Osteocyte (in vitro differentiated cells): Measurements from ENCODE around the gene ANKRD12. TPM values are rescaled to one million over a fixed set of nuclear protein-coding genes. Genes with fewer than 3 reads are reported as not detected.

Source experiments
- DNase-seq: peaks from one replicate; pipeline ENCODE4 v3.0.0; 2021; ENCODE audit warnings: mixed read lengths; ENCODE audit not compliant: unreplicated experiment; ENCODE audit errors: extremely low spot score
- H3K27ac Mint-ChIP-seq: one replicate; pipeline ENCODE4 v1.8.0; 2021; ENCODE audit warnings: mild to moderate bottlenecking, mixed read lengths; ENCODE audit not compliant: unreplicated experiment
- H3K27me3 Mint-ChIP-seq: one replicate; pipeline ENCODE4 v1.8.0; 2021; ENCODE audit warnings: mixed read lengths; ENCODE audit not compliant: unreplicated experiment
- H3K36me3 Mint-ChIP-seq: one replicate; pipeline ENCODE4 v1.8.0; 2021; ENCODE audit warnings: mixed read lengths; ENCODE audit not compliant: unreplicated experiment
- H3K4me1 Mint-ChIP-seq: one replicate; pipeline ENCODE4 v1.8.0; 2021; ENCODE audit warnings: mixed read lengths; ENCODE audit not compliant: unreplicated experiment
- H3K4me3 Mint-ChIP-seq: one replicate; pipeline ENCODE4 v1.8.0; 2021; ENCODE audit warnings: mild to moderate bottlenecking, moderate library complexity, mixed read lengths; ENCODE audit not compliant: unreplicated experiment
- H3K9me3 Mint-ChIP-seq: one replicate; pipeline ENCODE4 v1.8.0; 2021; ENCODE audit warnings: mixed read lengths; ENCODE audit not compliant: unreplicated experiment
- total RNA-seq: library from RNA; stranded (reverse); gene quantifications from 2 replicates; pipeline ENCODE4 v1.2.1, GENCODE V29; 2021
- TF ChIP-seq, protein P1 (sequence below): fragments of 200-600 bp; sonication (generic); IDR thresholded peaks from 2 replicates; pipeline ENCODE4 v1.5.0; 2021; ENCODE audit warnings: antibody characterized with exemption, mild to moderate bottlenecking, moderate library complexity

The ANKRD12 gene
- total RNA-seq, 1 donor from 2014 or later = 40.0 TPM

DNA sequence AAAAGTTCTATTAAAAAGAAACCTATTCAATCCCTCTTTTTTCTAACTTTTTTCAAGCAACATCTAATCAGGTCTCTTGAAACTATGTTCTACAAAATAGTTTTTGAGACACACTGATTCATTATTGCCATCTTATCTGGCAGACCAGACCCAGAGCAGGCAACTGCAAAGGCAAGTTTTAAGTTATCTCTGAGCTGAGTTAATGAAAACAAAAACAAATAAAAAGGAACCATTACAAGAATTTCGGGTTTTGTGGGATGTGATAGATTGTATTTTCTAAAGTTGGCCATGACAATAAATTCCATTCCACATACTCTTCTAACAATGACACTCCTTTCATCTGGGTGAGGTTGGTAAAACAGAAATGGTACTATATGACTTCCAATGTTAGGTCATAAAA, 182.8 kb downstream of the ANKRD12 start:
- Mint-ChIP-seq H3K4me3 (no peak overlapping the region), H3K36me3 (peaks cover 4% of the 10 kb centered on the region), H3K27ac (no peak overlapping the region), H3K9me3 (peaks cover 3% of the 10 kb centered on the region), H3K4me1 (peaks cover 3% of the 10 kb centered on the region), H3K27me3 (no peaks in the 10 kb centered on the region)
- TF ChIP-seq, protein P1, sequence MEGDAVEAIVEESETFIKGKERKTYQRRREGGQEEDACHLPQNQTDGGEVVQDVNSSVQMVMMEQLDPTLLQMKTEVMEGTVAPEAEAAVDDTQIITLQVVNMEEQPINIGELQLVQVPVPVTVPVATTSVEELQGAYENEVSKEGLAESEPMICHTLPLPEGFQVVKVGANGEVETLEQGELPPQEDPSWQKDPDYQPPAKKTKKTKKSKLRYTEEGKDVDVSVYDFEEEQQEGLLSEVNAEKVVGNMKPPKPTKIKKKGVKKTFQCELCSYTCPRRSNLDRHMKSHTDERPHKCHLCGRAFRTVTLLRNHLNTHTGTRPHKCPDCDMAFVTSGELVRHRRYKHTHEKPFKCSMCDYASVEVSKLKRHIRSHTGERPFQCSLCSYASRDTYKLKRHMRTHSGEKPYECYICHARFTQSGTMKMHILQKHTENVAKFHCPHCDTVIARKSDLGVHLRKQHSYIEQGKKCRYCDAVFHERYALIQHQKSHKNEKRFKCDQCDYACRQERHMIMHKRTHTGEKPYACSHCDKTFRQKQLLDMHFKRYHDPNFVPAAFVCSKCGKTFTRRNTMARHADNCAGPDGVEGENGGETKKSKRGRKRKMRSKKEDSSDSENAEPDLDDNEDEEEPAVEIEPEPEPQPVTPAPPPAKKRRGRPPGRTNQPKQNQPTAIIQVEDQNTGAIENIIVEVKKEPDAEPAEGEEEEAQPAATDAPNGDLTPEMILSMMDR = no peak
- DNase-seq = no peak

DNA sequence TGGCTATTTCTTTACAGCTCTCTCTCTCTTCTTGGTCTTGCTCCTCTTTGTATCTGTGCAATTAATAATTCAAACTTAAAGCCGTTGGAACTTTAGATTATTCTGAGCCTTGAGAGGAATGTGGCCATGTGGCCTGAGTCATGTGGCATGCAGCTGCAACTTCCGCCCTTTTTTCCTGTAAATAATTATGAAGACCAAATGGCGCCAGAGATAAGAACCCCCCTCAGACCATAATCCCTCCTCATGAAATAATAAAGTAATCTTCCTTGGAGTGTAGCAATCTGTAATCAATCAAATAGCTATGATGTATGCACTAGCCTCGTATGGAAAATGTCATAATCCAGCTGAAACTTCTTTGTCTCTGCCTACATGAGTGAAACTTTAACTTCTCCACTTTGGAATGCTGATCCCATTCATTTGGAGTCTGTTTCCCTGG, 184.5 kb downstream of the ANKRD12 start:
- no peak for DNase-seq
- Mint-ChIP-seq H3K9me3 (peaks cover 3% of the 10 kb centered on the region), H3K27me3 (no peaks in the 10 kb centered on the region), H3K27ac (no peak overlapping the region), H3K4me1 (peaks cover 3% of the 10 kb centered on the region), H3K4me3 (no peak overlapping the region), H3K36me3 (peaks cover 4% of the 10 kb centered on the region)
- TF ChIP-seq, protein P1 = no peak

DNA sequence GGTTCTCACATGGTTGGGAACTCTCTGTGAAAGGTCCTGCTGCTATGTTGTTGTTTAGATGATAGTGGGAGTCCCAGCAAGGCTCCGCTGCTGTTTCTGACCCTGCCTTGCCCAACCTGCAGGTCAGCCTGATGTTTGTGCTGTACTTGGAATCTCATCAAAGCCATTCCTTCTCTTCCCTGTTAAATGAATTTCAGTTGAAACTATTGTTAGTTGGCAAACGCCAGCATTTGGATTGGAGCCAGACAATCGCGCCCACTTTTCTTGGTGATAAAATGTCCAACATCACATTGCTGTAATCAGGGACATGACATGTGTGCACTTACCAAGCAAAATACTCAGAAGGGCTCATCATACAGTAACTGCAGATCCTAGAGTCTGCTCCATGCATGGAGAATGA, 185.2 kb downstream of the ANKRD12 start:
- no peak for DNase-seq
- Mint-ChIP-seq H3K9me3 (peaks cover 3% of the 10 kb centered on the region), H3K4me1 (peaks cover 3% of the 10 kb centered on the region), H3K4me3 (no peak overlapping the region), H3K36me3 (peaks cover 4% of the 10 kb centered on the region), H3K27me3 (no peaks in the 10 kb centered on the region), H3K27ac (no peak overlapping the region)
- TF ChIP-seq, protein P1 = no peak

DNA sequence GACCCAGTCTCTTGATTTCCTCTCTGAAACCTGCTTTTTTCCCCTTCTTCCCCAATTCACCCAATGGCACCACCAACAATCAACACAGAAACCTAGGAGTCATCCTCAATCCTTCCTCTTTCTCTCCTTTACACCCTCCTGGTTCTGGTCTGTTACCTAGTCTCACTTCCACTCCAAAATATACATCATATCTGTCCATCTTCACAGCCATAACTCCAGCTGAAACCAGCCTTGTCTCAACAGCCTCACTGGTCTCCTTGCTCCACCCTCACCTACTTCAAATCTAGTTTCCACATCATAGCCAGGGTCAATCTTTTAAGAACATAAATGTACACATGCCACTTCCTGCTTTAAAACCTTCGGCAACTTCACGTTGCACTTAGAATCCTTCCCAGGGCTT, 186.2 kb downstream of the ANKRD12 start:
- Mint-ChIP-seq H3K4me1 (peaks cover 3% of the 10 kb centered on the region), H3K36me3 (peaks cover 4% of the 10 kb centered on the region), H3K4me3 (no peak overlapping the region), H3K27me3 (no peaks in the 10 kb centered on the region), H3K9me3 (peaks cover 3% of the 10 kb centered on the region), H3K27ac (no peak overlapping the region)
- TF ChIP-seq, protein P1 = no peak
- DNase-seq = no peak

DNA sequence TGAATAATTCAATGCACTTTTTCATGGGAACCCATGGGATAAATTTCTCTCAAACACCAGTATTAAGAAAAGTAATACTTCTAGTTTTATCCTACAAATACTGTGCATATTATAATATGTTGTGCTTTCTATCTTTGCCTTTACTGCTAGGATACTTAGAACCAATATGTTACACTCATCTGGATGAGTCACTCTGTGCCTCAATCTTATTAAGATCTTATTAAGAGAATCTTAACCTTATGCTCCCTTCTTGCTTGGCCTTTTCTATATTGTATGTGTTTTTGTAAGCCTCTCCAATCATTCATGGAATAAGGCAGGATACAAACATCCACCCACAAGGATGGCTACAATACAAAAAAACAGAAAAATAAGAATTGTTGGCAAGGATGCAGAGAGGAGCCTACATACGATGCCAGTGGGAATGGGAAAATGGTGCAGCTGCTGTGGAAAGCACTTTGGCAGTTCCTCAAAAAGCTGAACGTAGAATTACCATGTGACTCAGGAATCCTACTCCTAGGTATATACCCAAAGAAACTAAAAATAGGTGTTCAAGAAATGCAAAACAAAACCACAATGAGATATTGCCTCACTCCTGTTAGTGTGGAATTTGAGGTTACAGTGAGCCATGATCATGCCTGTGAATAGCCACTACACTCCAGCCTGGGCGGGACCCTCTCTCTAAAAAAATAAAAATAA, 187.3 kb downstream of the ANKRD12 start:
- H3K27ac Mint-ChIP-seq = no peak overlapping the region
- peaks cover 4% of the 10 kb centered on the region for H3K36me3 Mint-ChIP-seq
- H3K4me3 Mint-ChIP-seq = no peak overlapping the region
- TF ChIP-seq, protein P1 = no peak
- peaks cover 9% of the 10 kb centered on the region for H3K9me3 Mint-ChIP-seq
- no peak for DNase-seq
- H3K27me3 Mint-ChIP-seq = no peaks in the 10 kb centered on the region
- H3K4me1 Mint-ChIP-seq = peaks cover 3% of the 10 kb centered on the region
